ENCODE data around the gene IFT43.
"Not testable (repeated sequence)": the region's sequence is repeated elsewhere in the genome, so short reads cannot be mapped to it uniquely, and the experiment has no call there.

IFT43 gene

GRCh38 chr14:75980856-75981255, 4.7 kb upstream of the IFT43 start:
- DNase-seq (ENCODE audit: low read depth in 2 of 2), result no peak

GRCh38 chr14:75981426-75982265, 3.9 kb upstream of the IFT43 start, which contains the start of gene TGFB3:
Gene TGFB3, minus strand, starts transcription at chr14:75981995. Its CDS starts 1,102 bp downstream, at chr14:75980893.
- DNase-seq (ENCODE audit: low read depth in 2 of 2), result peak; percentile 22 to 23

GRCh38 chr14:75982266-75983018, 3.1 kb upstream of the IFT43 start:
- peak; percentile 58 to 60 for DNase-seq (ENCODE audit: low read depth in 2 of 2)

GRCh38 chr14:75983019-75983358, 2.6 kb upstream of the IFT43 start:
- no peak for DNase-seq (ENCODE audit: low read depth in 2 of 2)

- no peak for DNase-seq (ENCODE audit: low read depth in 2 of 2)
Measured at GRCh38 chr14:75984674-75985073, 889 bp upstream of the IFT43 start.

- DNase-seq (ENCODE audit: low read depth in 2 of 2), result no peak
Measured at GRCh38 chr14:75986439-75986765, 839 bp downstream of the IFT43 start.

GRCh38 chr14:75987201-75987970, 1.8 kb downstream of the IFT43 start:
- DNase-seq (ENCODE audit: low read depth in 2 of 2), result no peak

- no peak for DNase-seq (ENCODE audit: low read depth in 2 of 2)
Measured at GRCh38 chr14:75989134-75989533, 3.6 kb downstream of the IFT43 start.

- DNase-seq (ENCODE audit: low read depth in 2 of 2), result no peak
Measured at GRCh38 chr14:75990297-75990696, 4.7 kb downstream of the IFT43 start.

GRCh38 chr14:75991753-75992152, 6.2 kb downstream of the IFT43 start:
- no peak for DNase-seq (ENCODE audit: low read depth in 2 of 2)

GRCh38 chr14:75993567-75994041, 8.0 kb downstream of the IFT43 start:
- DNase-seq (ENCODE audit: low read depth in 2 of 2), result no peak

GRCh38 chr14:75995372-75996041, 9.9 kb downstream of the IFT43 start:
- DNase-seq (ENCODE audit: low read depth in 2 of 2), result no peak

GRCh38 chr14:75996488-75996887, 10.9 kb downstream of the IFT43 start:
- DNase-seq (ENCODE audit: low read depth in 2 of 2), result no peak

GRCh38 chr14:75999511-76000190, 14.1 kb downstream of the IFT43 start:
- no peak for DNase-seq (ENCODE audit: low read depth in 2 of 2)

GRCh38 chr14:76002383-76002782, 16.8 kb downstream of the IFT43 start:
- DNase-seq (ENCODE audit: low read depth in 2 of 2), result no peak

- DNase-seq (ENCODE audit: low read depth in 2 of 2), result no peak
Measured at GRCh38 chr14:76006253-76006652, 20.7 kb downstream of the IFT43 start.

GRCh38 chr14:76007379-76007778, 21.8 kb downstream of the IFT43 start:
- DNase-seq (ENCODE audit: low read depth in 2 of 2), result no peak

- DNase-seq (ENCODE audit: low read depth in 2 of 2), result no peak
Measured at GRCh38 chr14:76007852-76008251, 22.3 kb downstream of the IFT43 start.

- not testable (repeated sequence) for DNase-seq (ENCODE audit: low read depth in 2 of 2)
Measured at GRCh38 chr14:76009627-76010026, 24.1 kb downstream of the IFT43 start.

GRCh38 chr14:76011930-76012329, 26.4 kb downstream of the IFT43 start:
- no peak for DNase-seq (ENCODE audit: low read depth in 2 of 2)

- DNase-seq (ENCODE audit: low read depth in 2 of 2), result no peak
Measured at GRCh38 chr14:76012354-76012753, 26.8 kb downstream of the IFT43 start.

All from stimulated activated CD4-positive, alpha-beta T cell treated with anti-CD3 and anti-CD28 coated beads, Interleukin-4, amount 100 ng/mL, for 48 hours (primary cell).